Fibroblast of the aortic adventitia (primary cell): ENCODE measurements around the gene AGAP3. TPM values are rescaled to one million over a fixed set of nuclear protein-coding genes. Genes with fewer than 3 reads are reported as not detected.
A peak's percentile ranks its signal among the peaks of the same experiment; 100 is the strongest.

ENCODE experiments used
- DNase-seq: peaks from one replicate; pipeline ENCODE4 v3.0.0-alpha.2; 2010; ENCODE audit warnings: low read depth
- H3K4me3 ChIP-seq: 2 replicates; pipeline ENCODE4 v1.5.1; 2011; ENCODE audit warnings: low read depth, mild to moderate bottlenecking, control low read depth, low read length, moderate library complexity
- total RNA-seq: library from RNA; depleted of rRNA; stranded (reverse); fragments of >200 nt; gene quantifications from 2 replicates; pipeline ENCODE4 v1.2.3, GENCODE V29; 2012; ENCODE audit warnings: low replicate concordance
- TF ChIP-seq, protein P1 (sequence below): IDR thresholded peaks from 2 replicates; pipeline ENCODE4 v1.5.1; 2011; ENCODE audit warnings: mild to moderate bottlenecking, low read length, control low read depth, inconsistent platforms; ENCODE audit not compliant: insufficient read depth

The AGAP3 gene
- total RNA-seq, 1 donor = 50.2 TPM

DNA sequence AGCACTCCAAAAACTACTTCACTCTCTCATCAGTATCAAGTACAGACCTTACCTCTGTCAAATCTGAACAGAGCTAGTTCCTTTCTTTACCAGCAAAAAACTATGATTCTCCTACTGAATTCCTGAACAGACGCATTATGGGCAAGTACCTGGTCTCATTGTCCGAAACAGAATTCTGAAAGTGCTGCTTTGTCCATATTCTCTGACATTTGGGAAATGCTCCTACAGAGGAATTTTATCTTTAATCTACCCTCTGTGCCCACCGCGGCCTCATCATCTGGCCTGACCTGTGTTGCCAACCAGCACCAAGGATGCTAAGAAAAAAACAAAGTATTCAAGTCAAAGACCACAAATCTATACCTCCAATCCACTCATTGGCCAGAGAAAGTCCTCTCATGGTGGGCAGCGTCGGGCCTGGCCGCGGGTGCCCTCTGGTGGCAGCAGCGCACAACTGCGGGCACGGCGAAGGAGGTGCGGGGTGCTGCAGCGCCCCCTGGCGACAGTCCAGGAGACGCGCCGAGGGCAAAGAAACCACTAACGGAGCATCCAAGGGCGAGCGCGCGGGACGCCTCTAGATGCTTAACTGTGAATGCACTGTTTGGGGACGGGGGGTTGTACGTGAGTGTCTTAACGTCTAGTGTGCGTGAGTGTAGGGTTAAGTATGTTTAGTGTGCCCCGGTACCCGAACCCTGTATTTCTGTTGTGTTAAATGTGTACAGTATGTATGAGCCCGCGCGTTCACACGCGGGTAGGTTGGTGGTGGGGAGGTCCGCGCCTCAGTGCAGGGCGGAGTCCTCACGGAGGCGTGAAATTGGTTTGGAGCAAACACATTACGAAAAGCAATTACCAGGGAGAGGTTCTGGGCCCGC lies 86.2 kb downstream of the AGAP3 start:
- TF ChIP-seq, protein P1, sequence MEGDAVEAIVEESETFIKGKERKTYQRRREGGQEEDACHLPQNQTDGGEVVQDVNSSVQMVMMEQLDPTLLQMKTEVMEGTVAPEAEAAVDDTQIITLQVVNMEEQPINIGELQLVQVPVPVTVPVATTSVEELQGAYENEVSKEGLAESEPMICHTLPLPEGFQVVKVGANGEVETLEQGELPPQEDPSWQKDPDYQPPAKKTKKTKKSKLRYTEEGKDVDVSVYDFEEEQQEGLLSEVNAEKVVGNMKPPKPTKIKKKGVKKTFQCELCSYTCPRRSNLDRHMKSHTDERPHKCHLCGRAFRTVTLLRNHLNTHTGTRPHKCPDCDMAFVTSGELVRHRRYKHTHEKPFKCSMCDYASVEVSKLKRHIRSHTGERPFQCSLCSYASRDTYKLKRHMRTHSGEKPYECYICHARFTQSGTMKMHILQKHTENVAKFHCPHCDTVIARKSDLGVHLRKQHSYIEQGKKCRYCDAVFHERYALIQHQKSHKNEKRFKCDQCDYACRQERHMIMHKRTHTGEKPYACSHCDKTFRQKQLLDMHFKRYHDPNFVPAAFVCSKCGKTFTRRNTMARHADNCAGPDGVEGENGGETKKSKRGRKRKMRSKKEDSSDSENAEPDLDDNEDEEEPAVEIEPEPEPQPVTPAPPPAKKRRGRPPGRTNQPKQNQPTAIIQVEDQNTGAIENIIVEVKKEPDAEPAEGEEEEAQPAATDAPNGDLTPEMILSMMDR = peak; percentile 100
- DNase-seq = peak; percentile 58
- no peak overlapping the region for H3K4me3 ChIP-seq

DNA sequence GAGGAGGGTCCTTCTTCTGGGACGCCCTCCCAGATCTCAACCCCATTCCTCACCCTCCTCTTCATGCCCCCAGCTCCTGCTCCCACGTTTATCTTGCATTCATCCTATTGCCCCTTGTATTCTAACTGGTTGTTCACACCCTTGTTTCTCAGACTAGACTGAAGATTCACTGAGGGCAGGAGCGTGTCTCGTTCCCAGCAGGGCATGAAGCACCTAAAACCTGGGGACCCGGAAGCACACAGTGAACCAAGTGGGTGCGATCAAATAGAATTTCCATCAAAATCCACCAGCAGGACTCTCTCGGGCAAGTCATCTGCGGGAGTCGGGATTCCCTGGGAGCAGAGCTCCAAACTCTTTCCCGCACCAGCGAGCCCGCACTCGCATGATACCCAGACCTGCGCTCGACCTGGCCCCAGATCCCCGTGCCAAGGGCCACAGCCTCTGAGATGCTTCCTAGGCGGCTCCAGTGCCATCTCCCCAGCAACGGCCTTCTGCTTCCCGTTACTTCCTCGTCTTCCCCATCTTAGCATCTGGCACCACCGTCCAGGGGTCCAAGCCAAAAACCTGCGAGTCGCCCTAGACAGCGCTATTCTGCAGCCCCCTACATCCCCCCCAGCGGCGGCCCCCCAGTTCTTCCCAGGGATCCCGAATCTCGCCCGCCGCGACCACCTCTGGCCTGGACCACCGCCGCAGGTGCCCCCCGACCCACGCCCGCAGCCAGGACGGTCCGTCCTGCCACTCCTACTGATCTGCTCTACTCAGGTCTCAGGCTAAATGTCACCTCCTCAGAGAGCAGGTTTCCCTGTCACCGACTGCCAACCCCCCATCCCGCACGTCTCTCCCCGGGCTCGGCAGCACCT lies 87.3 kb downstream of the AGAP3 start:
- no peak for DNase-seq
- H3K4me3 ChIP-seq = no peak overlapping the region
- TF ChIP-seq, protein P1 = no peak

DNA sequence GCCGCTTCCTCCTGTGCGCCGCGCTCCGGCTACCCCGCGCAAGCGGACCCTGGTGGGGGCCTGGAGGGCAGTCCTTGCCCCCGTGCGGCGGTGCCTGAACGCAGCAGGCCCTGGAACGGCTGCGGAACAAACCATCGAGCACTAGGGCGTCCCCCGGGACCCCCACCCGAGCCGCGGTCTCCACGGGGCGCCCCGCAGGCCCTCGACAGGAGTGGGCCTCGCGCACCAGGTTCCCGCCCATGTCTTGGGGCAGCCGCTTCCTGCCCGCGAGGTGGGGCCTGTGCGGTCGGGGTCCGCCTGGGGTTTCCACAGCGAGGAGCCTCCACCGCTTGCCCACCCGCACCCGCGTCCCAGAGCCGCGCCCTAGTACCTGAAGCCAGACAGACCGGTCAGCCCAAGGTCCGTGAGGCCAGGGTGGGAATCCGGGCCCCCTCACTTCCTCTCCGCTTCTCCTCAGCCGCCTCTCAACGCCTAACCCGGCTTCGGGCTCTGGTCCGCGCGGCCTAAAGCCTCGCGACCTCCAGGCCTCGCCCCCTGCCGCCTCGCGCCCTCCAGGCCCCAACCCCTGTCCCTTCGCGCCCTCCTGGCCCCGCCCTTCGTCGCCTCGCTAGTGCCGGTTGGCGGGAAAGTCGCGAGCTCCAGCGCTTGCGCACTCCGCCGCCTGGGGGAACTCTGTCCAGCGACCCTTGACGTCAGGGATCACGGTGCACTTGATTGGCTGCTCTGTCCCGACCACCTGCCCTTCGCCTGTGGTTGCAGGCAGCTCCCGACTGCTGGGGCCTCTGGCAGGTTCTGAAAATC lies 88.2 kb downstream of the AGAP3 start:
- peak; percentile 4 for DNase-seq
- TF ChIP-seq, protein P1 = no peak
- no peak overlapping the region for H3K4me3 ChIP-seq

DNA sequence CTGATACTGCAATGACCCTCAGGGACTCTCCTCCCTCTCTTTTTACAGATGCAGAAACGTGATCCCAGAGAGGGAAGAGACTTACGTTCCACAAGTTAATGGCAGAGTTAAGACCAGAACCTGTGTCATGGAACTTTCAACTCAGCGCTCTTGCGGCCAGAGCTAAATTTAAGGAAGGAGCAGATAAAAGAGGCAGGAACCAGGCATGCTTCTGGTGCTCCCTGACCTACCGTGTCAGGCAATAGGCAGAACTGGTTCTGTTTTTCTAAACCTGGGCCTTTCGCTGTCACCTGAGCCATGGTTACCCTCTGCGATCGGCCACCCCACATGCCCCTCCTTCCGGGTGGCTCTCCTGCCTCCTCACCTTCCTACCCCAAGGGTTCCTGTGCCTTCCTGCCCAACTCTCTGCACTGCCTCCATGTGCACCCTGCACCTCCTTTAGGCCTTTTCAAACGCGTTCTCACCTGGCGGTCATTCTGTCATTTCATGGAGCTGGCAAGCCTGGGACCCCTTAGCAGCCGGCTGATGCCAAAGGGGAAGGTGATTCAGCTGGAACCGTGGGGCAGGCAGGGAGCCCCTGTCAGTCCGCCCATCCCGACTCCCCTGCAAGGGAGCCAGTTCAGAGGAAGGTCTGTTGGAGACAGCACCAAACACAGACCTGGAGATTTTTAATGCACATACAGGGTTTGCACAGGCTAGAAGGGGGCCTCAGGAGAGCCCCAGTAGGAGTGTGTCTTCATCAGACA lies 88.9 kb downstream of the AGAP3 start:
- no peak overlapping the region for H3K4me3 ChIP-seq
- TF ChIP-seq, protein P1 = no peak
- no peak for DNase-seq

DNA sequence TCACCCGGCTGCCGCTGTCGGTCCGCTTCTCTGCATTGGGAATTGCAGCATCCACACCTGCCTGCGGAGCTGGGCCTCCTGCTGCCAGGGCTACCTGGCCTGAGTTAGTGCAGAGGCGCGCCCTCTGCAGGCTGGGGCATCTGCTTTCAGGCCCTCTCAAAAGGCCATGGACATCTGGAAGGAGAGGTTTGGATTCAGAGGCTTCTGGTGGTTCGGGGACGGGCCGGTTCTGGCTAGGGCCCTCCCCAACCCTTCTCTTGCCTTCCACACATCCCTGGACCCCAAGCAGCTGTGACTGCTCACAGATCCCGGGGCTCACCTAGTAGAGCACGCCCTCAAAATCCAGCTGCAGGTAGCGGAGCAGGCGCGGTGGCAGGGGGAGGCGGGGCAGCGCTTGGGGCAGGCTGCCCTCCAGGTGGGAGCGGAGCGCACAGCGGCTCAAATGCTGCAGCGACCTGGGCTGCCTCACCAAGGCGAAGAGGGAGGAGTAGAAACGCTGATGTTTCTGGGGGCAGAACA lies 89.6 kb downstream of the AGAP3 start:
- TF ChIP-seq, protein P1 = no peak
- no peak for DNase-seq
- H3K4me3 ChIP-seq = no peak overlapping the region

DNA sequence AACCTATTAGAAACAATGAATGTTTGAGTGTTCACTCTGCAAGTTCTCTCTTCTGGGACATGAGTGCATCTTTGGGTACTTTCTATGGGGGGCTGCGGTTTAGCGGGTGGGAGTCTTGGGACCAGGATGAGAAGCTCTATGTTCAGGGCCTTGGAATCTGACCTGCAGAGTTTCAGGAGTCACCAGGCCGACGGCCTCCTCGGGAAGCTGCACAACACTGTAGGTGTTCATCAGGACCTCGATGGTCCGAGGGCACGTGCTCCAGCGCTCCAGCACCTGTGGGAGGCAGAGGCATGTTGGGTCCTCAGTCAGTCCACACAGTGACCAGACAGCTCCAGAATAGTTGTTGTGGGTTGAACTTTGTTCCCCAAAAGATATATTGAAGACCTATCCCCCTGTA lies 90.1 kb downstream of the AGAP3 start:
- H3K4me3 ChIP-seq = no peak overlapping the region
- DNase-seq = no peak
- TF ChIP-seq, protein P1 = no peak
